SKM-1 treated with dmso at 0.1 percent for 144 hours (cell line): ENCODE measurements around the gene PTGDR.

Experiments
- DNase-seq: peaks from one replicate; lab custom pipeline; 2025; ENCODE audit not compliant: unreplicated experiment; lab: John Stamatoyannopoulos, UW

Gene PTGDR, protein sequence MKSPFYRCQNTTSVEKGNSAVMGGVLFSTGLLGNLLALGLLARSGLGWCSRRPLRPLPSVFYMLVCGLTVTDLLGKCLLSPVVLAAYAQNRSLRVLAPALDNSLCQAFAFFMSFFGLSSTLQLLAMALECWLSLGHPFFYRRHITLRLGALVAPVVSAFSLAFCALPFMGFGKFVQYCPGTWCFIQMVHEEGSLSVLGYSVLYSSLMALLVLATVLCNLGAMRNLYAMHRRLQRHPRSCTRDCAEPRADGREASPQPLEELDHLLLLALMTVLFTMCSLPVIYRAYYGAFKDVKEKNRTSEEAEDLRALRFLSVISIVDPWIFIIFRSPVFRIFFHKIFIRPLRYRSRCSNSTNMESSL

GRCh38 chr14:52267501-52268278 lies at the start of gene PTGDR:
TSS of gene PTGDR (plus strand) at chr14:52267698. CDS start at chr14:52267815, 117 bp downstream.
- DNase-seq = no peak

- DNase-seq = no peak
Observed at GRCh38 chr14:52219488-52220084, 47.9 kb upstream of the PTGDR start.

- no peak for DNase-seq
Observed at GRCh38 chr14:52220924-52221811, 46.3 kb upstream of the PTGDR start.

- DNase-seq = no peak
Observed at GRCh38 chr14:52222901-52223300, 44.6 kb upstream of the PTGDR start.

DNA sequence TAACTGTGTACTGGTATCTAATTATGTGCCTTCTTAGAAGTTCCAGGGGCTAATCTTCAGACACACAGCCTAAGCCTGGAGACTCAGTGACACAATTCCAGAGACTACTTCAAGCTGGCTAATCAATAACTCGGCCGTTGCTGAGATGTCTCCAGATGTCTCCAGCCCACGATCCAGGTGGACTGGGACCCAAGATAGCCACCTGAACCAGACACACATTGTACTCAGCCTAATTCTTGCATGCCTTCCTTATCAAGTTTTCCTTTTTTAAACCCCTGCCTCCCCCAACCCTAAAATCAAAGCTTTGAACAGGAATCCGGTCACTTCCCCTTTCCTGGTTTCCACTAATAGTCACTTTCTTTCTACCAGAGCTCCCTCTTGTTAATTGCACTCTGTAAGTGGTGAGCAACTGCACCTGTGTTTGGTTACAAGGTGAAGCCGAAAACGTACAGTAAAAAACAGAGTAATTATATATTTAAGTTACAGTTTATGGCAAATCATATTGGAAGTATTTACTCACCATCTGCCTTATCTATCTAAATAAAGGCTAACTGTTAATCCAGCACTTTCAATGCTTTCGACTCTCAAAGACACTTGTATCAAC lies 39.8 kb upstream of the PTGDR start:
- no peak for DNase-seq

- DNase-seq = no peak
Observed at GRCh38 chr14:52233693-52234092, 33.8 kb upstream of the PTGDR start.

GRCh38 chr14:52235434-52235833 lies 32.1 kb upstream of the PTGDR start:
- DNase-seq = no peak

DNA sequence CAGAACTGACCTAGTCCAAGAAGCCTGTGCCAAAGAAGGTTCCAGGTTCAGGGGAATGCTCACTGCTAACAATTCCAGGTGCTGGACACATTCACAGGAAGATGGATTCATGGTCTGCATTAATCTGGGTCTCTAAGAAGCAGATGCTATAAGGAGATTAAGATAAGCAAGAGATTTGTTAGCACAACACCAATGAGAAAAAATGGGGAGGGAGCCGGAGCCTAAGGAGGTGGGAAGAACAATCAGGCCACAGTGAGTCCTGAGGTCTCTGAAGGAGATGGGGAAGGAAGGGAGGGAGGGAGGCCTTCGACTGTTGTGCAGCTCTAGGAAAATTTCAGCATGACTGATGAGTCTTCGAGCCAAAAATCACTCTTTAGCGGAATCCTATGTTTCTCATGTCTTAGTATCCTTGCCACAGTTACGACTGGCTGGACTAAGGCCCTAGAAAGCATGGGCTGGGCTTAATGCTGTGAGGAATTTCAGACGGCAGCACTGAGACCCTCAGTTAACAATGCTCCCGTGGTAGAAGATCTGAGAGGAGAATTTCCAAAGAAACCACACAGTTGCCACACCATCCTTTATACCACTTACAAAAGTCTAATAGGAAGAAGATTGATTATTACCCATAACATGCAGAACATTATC lies 31.5 kb upstream of the PTGDR start:
- no peak for DNase-seq

- no peak for DNase-seq
Observed at GRCh38 chr14:52238682-52239081, 28.8 kb upstream of the PTGDR start.

- no peak for DNase-seq
Observed at GRCh38 chr14:52240623-52241022, 26.9 kb upstream of the PTGDR start.

- DNase-seq = no peak
Observed at GRCh38 chr14:52241087-52241793, 26.3 kb upstream of the PTGDR start.

- DNase-seq = no peak
Observed at GRCh38 chr14:52244328-52244727, 23.2 kb upstream of the PTGDR start.

DNA sequence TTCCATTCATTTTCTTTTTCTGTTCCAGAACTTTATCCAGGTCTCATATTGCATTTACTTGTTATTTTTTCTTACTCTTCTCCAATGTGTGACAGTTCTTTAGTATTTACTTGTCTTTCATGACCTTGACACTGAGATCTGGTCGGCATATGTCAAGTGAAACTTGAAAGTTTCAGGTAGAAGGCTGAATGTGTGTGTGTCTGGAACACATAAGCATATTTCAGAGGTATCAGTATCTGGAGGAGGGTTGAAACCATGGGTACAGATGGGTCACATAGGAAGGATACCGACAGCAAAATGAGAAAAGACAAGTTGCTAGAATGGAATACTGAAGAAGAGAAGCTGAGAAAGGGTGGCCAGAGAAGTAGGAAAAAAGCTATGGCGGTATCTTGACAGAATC lies 22.5 kb upstream of the PTGDR start:
- no peak for DNase-seq

- DNase-seq = no peak
Observed at GRCh38 chr14:52248057-52248456, 19.4 kb upstream of the PTGDR start.

DNA sequence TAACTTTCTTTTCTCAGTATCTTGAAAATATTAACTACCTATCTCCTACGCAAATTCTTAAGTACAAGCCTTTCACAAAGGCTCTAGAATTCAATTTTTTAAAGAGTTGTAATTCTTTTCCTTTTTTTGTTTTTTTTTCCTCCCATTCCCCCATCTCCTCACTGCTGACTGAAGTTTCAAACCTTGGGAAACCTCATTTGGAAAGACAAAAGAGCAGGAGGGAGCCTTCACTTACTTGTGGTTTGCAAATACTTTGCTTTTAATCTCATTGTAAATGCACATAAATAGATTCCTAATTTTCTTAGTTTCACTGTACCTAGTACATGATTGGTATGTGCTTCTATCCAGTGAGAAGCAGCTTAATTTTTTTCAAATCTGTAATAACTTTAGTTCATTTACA lies 15.8 kb upstream of the PTGDR start:
- DNase-seq = no peak

DNA sequence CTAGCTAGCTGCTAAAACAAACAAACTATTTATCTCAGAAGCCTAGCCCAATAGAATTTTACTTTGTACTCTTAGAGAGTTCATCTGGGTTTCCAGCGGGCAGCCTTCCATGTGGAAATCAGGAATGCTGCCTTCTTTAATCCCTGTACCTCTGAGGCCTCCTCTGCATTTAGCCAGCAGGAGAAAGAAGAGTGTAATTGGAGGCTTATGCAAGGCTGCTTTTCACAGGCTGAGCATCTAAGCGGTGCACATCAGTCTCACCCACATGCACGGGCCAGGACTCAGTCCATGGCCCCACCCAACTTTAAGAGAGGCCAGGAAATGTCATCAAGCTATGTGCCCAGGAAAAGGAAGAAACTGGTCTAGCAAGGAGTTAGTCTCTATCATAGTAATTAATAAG lies 14.0 kb upstream of the PTGDR start:
- no peak for DNase-seq

GRCh38 chr14:52254086-52254485 lies 13.4 kb upstream of the PTGDR start:
- no peak for DNase-seq

DNA sequence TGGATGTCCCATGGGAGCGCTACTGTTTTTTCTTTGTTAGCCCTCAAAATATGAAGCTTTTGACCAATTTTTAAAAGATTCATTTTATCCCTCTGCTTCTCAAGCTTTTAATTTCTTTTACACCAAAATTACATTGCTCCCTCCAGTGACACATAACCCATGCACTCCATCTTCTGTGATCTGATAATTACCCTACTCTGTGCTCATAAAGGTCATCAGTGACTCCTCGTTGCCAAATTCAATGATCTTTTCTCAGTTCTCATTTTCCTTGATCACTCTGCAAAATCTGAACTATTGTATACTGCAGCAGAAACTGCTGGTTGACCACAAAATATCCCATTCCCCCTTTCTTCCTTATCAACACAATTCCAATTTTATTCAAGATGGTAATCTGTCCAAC lies 8.7 kb upstream of the PTGDR start:
- DNase-seq = no peak

- no peak for DNase-seq
Observed at GRCh38 chr14:52259434-52259833, 8.1 kb upstream of the PTGDR start.

DNA sequence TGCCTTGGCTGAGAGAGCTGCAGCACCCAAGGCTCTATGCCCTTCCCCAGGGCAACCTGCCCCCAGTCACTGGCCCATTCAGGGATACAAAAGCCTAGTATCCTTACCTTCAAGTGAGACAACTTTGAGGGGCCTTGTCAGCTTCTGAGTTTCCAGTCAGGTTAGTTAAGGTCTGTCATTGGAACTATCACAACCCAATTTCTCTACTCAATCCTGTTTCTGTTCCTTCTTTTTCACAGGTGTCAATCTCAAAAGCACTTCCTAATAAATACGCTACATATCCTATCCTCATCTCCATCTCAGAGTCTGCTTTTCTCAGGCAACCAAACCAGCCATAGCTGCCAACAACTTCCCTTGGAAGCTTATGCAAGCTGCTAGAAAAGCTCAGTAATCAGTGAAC lies 4.9 kb upstream of the PTGDR start:
- no peak for DNase-seq
